Type B pancreatic cell (in vitro differentiated cells): ENCODE data around the gene OMA1. TPM values are rescaled to one million over a fixed set of nuclear protein-coding genes. Genes with fewer than 3 reads are reported as not detected.
A peak's percentile ranks its signal among the peaks of the same experiment; 100 is the strongest.
"Not testable (repeated sequence)": the region's sequence is repeated elsewhere in the genome, so short reads cannot be mapped to it uniquely, and the experiment has no call there.

Experiments
- DNase-seq: peaks from one replicate; pipeline ENCODE4 v3.0.0; 2021; ENCODE audit warnings: mixed read lengths; ENCODE audit not compliant: unreplicated experiment; ENCODE audit errors: extremely low spot score
- H3K27ac Mint-ChIP-seq: 2 replicates; pipeline ENCODE4 v1.8.0; 2021; ENCODE audit warnings: mild to moderate bottlenecking, mixed read lengths
- H3K27me3 Mint-ChIP-seq: 2 replicates; pipeline ENCODE4 v1.8.0; 2021; ENCODE audit warnings: mixed read lengths
- H3K36me3 Mint-ChIP-seq: 2 replicates; pipeline ENCODE4 v1.8.0; 2021; ENCODE audit warnings: mixed read lengths
- H3K4me1 Mint-ChIP-seq: one replicate; pipeline ENCODE4 v1.8.0; 2021; ENCODE audit warnings: mixed read lengths; ENCODE audit not compliant: unreplicated experiment
- H3K4me3 Mint-ChIP-seq: 2 replicates; pipeline ENCODE4 v1.8.0; 2021; ENCODE audit warnings: mild to moderate bottlenecking, mixed read lengths
- H3K9me3 Mint-ChIP-seq: 2 replicates; pipeline ENCODE4 v1.8.0; 2021; ENCODE audit warnings: mixed read lengths
- total RNA-seq: library from RNA; stranded (reverse); gene quantifications from 2 replicates; pipeline ENCODE4 v1.2.1, GENCODE V29; 2021; ENCODE audit warnings: low replicate concordance
- TF ChIP-seq, protein P1 (sequence below): fragments of 200-600 bp; sonication (generic); conservative IDR thresholded peaks from 2 replicates; pipeline ENCODE4 v1.5.0; 2021; ENCODE audit warnings: antibody characterized with exemption, mild to moderate bottlenecking

The OMA1 gene
- total RNA-seq, 1 donor from 2014 or later, result 22.4 TPM

DNA sequence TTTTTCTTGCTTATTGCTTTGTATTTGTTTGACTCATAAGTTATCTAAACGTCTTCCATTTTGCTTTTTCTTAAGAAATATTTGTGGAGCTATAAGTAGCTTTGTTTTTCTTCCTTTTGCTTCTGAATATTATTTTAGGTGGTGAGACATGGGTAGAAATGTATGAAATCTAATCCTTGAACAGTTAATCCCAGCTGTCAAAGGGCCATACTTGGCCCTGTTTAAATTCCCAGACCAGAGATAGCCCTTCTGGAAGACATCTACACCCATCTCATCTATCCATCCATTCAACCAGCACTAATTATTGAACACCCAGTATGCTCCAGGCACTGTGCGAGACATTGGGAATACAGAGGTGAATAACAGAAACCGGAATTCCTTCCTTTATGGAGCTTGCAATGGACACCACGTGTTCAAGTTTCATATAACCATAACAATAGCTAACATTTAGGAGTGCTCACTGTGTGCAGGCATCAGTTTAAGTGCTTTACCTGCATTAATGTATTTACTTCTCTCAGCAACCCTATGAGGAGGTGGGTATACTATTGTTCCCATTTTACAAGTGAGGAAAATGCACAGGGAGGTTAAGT lies 21.8 kb upstream of the OMA1 start:
- H3K27ac Mint-ChIP-seq, result no peak overlapping the region
- no peak for DNase-seq
- peaks cover 18% of the 10 kb centered on the region for H3K4me1 Mint-ChIP-seq
- no peaks in the 10 kb centered on the region for H3K27me3 Mint-ChIP-seq
- H3K4me3 Mint-ChIP-seq, result no peak overlapping the region
- no peaks in the 10 kb centered on the region for H3K9me3 Mint-ChIP-seq
- no peaks in the 10 kb centered on the region for H3K36me3 Mint-ChIP-seq
- TF ChIP-seq, protein P1, sequence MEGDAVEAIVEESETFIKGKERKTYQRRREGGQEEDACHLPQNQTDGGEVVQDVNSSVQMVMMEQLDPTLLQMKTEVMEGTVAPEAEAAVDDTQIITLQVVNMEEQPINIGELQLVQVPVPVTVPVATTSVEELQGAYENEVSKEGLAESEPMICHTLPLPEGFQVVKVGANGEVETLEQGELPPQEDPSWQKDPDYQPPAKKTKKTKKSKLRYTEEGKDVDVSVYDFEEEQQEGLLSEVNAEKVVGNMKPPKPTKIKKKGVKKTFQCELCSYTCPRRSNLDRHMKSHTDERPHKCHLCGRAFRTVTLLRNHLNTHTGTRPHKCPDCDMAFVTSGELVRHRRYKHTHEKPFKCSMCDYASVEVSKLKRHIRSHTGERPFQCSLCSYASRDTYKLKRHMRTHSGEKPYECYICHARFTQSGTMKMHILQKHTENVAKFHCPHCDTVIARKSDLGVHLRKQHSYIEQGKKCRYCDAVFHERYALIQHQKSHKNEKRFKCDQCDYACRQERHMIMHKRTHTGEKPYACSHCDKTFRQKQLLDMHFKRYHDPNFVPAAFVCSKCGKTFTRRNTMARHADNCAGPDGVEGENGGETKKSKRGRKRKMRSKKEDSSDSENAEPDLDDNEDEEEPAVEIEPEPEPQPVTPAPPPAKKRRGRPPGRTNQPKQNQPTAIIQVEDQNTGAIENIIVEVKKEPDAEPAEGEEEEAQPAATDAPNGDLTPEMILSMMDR, result no peak

DNA sequence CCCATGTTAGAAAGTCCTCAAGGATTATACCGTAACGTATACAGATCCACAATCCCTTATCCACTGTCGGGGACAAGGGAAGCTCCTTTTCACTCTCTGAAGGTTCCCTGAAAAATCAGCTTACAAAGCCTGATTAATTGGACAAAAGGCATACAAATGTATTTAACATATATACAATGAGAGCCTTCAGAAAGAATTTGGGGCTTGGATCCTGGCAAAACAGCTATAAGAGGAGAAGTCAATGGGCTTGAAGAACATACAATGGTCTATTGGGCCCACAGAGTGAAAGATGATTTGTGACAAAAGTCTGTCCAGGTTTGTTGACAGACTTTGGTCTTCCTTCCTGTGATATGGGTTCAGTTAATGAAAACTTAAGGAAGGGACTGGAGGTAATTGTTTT lies 19.8 kb upstream of the OMA1 start:
- Mint-ChIP-seq H3K4me3 (no peak overlapping the region), H3K4me1 (peaks cover 2% of the 10 kb centered on the region), H3K9me3 (no peaks in the 10 kb centered on the region), H3K27ac (no peak overlapping the region), H3K36me3 (no peaks in the 10 kb centered on the region), H3K27me3 (no peaks in the 10 kb centered on the region)
- no peak for DNase-seq
- TF ChIP-seq, protein P1, result no peak

DNA sequence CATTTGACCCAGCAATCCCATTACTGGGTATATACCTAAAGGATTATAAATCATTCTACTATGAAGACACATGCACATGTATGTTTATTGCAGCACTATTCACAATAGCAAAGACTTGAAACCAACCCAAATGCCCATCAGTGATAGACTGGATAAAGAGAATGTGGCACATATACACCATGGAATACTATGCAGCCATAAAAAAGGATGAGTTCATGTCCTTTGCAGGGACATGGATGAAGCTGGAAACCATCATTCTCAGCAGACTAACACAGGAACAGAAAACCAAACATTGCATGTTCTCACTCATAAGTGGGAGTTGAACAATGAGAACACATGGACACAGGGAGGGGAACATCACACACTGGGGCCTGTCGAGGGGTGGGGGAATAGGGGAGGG lies 17.2 kb upstream of the OMA1 start:
- not testable (repeated sequence) for H3K4me3 Mint-ChIP-seq, H3K36me3 Mint-ChIP-seq, H3K4me1 Mint-ChIP-seq, H3K27me3 Mint-ChIP-seq, H3K9me3 Mint-ChIP-seq, H3K27ac Mint-ChIP-seq, DNase-seq

DNA sequence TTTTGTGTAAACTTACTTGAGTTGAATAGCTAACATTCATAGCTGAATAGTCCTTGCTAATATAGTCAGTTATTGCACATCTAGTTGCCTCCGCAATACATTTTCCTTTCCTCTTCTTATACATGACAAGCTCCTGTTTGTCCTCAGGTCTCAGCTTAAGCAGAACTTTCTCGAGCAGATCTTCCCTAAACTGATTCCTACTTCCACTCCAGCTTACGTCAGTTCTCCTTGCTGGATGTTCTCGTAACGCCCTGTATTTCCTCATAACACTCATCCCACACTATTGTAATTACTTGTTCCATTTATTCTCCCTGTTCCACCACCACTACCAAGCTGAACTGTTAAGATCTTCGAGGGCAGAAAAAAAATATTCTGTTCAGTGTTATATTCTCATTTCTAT lies 15.1 kb upstream of the OMA1 start:
- Mint-ChIP-seq H3K36me3 (no peaks in the 10 kb centered on the region), H3K27ac (no peak overlapping the region), H3K4me3 (no peak overlapping the region), H3K9me3 (no peaks in the 10 kb centered on the region), H3K4me1 (no peaks in the 10 kb centered on the region), H3K27me3 (no peaks in the 10 kb centered on the region)
- TF ChIP-seq, protein P1, result no peak
- DNase-seq, result no peak

DNA sequence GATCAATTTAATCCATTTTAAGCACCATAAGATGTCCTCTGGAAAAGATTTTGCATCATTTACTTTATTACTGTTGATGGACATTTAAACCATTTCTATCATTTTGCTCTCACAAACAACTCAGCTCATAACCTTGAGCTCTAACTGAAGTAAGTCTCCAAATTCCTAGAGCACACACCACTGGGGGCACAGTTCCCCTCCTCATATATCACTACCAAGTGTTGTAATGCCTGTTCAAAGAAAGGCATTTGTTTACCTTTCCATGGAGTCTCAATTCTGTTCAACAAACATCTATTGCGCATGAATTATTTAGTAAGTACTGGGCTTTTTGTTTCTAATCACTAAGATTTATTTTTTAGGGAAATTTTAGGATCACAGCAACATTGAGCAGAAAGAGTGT lies 8.9 kb upstream of the OMA1 start:
- no peaks in the 10 kb centered on the region for H3K36me3 Mint-ChIP-seq
- no peak overlapping the region for H3K27ac Mint-ChIP-seq
- DNase-seq, result no peak
- H3K9me3 Mint-ChIP-seq, result no peaks in the 10 kb centered on the region
- no peaks in the 10 kb centered on the region for H3K4me1 Mint-ChIP-seq
- TF ChIP-seq, protein P1, result no peak
- no peak overlapping the region for H3K4me3 Mint-ChIP-seq
- H3K27me3 Mint-ChIP-seq, result no peaks in the 10 kb centered on the region

DNA sequence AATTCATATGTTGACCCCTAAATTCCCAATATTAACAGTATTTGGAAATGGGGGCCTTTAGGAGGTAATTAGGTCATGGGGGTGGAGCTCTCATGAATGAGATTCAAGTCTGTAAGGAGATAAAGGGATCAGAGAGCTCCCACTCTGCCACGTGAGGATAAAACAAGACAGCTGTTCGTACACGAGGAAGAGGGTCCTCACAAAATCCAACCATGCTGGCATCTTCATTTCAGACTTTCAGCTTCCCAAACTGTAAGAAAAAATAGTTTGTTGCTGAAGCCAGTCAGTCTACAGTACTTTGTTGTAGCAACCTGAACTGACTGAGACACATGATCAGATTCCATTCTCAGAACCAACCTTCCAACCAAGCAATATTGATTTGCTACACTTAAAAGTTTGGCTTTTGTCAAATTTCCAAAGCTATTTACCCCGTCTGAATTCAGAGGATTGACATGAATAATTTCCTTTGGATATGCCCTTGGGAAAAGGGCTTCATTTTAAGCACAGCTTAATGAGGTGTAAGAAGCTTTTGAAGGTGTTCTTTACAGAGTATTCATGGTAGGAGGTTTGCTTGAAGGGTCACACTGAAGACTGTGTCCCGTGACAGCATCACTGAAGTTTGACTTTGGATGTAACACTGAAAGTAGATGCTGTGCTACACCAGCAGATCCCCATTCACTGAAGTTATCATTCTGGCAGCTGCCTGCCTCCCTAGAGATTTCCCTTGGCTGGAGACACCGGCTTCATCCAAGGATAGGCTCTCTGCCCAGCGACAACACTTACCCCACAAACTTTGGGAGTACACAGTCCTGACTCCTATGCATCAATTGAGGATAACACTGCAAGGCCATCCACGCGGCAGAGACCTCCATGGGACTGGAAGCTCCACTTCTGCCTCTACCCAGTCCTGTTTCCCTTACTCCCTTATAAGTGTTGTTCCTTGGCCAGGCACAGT lies 4.9 kb upstream of the OMA1 start:
- no peak for DNase-seq
- TF ChIP-seq, protein P1, result no peak
- no peak overlapping the region for H3K27ac Mint-ChIP-seq
- H3K9me3 Mint-ChIP-seq, result no peaks in the 10 kb centered on the region
- no peak overlapping the region for H3K4me3 Mint-ChIP-seq
- H3K4me1 Mint-ChIP-seq, result peaks cover 13% of the 10 kb centered on the region
- no peaks in the 10 kb centered on the region for H3K27me3 Mint-ChIP-seq
- H3K36me3 Mint-ChIP-seq, result no peaks in the 10 kb centered on the region

DNA sequence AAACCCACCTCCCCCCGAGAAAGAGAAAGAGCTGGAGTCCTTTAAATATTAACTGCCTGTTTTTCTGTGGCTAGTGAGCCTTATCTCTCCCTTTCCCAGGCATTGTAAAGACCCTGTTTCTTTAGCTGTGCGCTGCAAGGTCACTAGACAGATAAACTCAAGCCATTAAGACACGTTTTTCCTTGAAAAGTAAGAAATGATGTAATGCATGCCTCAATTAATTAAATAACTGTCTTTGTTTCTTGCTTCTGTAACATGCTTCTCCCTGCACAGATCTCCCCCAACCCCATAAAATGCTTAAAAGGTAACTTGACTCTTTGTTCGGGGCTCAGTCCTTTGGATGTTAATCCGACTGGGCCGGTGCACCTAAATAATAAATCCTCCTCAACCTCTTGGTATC lies 2.8 kb upstream of the OMA1 start:
- DNase-seq, H3K36me3 Mint-ChIP-seq, H3K9me3 Mint-ChIP-seq, H3K27me3 Mint-ChIP-seq: not testable (repeated sequence)
- Mint-ChIP-seq H3K27ac (peak overlapping the region; percentile 64), H3K4me1 (peaks cover 25% of the 10 kb centered on the region), H3K4me3 (peak overlapping the region; percentile 49)
